ENCODE results near the gene APP. TPM values are rescaled to one million over a fixed set of nuclear protein-coding genes. Genes with fewer than 3 reads are reported as not detected.

The APP gene
- total RNA-seq, 1 experiment from 2014 or later: 531 TPM

GRCh38 chr21:25907573-25908275 is 262.8 kb downstream of the APP start:
- Histone ChIP-seq H3K9me3 (ENCODE audit: low read depth, low read length, poor library complexity, severe bottlenecking) (no peaks in the 10 kb centered on the region), H3K36me3 (ENCODE audit: insufficient read depth, low read length, poor library complexity, severe bottlenecking) (no peaks in the 10 kb centered on the region), H3K27me3 (replicated peaks; ENCODE audit: insufficient read depth, low read depth, low read length, poor library complexity) (no peaks in the 10 kb centered on the region), H3K4me3 (ENCODE audit: low read depth, low read length, poor library complexity, severe bottlenecking) (no peak overlapping the region), H3K27ac (ENCODE audit: low read depth, low read length, poor library complexity, severe bottlenecking) (no peak overlapping the region), H3K4me1 (ENCODE audit: insufficient read depth, low read length, poor library complexity, severe bottlenecking) (peaks cover 35% of the 10 kb centered on the region)
- intact Hi-C loops (cut with micrococcal nuclease; ENCODE audit: unreplicated experiment): loop anchor here (10.0 kb wide), 2 partner anchors 107 to 167 kb away; no protein-coding TSS in a partner anchor
- ChIA-PET CTCF (no interaction called here), POLR2A (ENCODE audit: low non-redundant PET) (no interaction called here)
- no peak for DNase-seq (ENCODE audit: low spot score)
- no peak for TF ChIP-seq CTCF (conservative IDR thresholded peaks at IDR 0.05; ENCODE audit: low read depth, low read length)
- no peak for TF ChIP-seq EZH2 (IDR thresholded peaks at IDR 0.05; ENCODE audit: borderline replicate concordance, low read depth, low read length, poor library complexity, severe bottlenecking)
- no TSS peak for BruUV-seq (replicated peaks)

- no peaks in the 10 kb centered on the region for H3K9me3 ChIP-seq (ENCODE audit: low read depth, low read length, poor library complexity, severe bottlenecking)
- no peaks in the 10 kb centered on the region for H3K36me3 ChIP-seq (ENCODE audit: insufficient read depth, low read length, poor library complexity, severe bottlenecking)
- TF ChIP-seq EZH2 (IDR thresholded peaks at IDR 0.05; ENCODE audit: borderline replicate concordance, low read depth, low read length, poor library complexity, severe bottlenecking) (no peak), CTCF (conservative IDR thresholded peaks at IDR 0.05; ENCODE audit: low read depth, low read length) (no peak)
- no peak overlapping the region for H3K27ac ChIP-seq (ENCODE audit: low read depth, low read length, poor library complexity, severe bottlenecking)
- intact Hi-C loops (cut with micrococcal nuclease; ENCODE audit: unreplicated experiment): loop anchor here (10.0 kb wide), 2 partner anchors 108 to 168 kb away; no protein-coding TSS in a partner anchor
- no peak for DNase-seq (ENCODE audit: low spot score)
- BruUV-seq (replicated peaks): no TSS peak
- H3K4me3 ChIP-seq (ENCODE audit: low read depth, low read length, poor library complexity, severe bottlenecking): no peak overlapping the region
- peaks cover 32% of the 10 kb centered on the region for H3K4me1 ChIP-seq (ENCODE audit: insufficient read depth, low read length, poor library complexity, severe bottlenecking)
- H3K27me3 ChIP-seq (replicated peaks; ENCODE audit: insufficient read depth, low read depth, low read length, poor library complexity): no peaks in the 10 kb centered on the region
- ChIA-PET CTCF (no interaction called here), POLR2A (ENCODE audit: low non-redundant PET) (no interaction called here)
These were observed 264.0 kb downstream of the APP start for GRCh38 chr21:25906587-25906986.

GRCh38 chr21:25905126-25905525 is 265.4 kb downstream of the APP start:
- Histone ChIP-seq H3K36me3 (ENCODE audit: insufficient read depth, low read length, poor library complexity, severe bottlenecking) (no peaks in the 10 kb centered on the region), H3K27me3 (replicated peaks; ENCODE audit: insufficient read depth, low read depth, low read length, poor library complexity) (no peaks in the 10 kb centered on the region), H3K27ac (ENCODE audit: low read depth, low read length, poor library complexity, severe bottlenecking) (no peak overlapping the region), H3K9me3 (ENCODE audit: low read depth, low read length, poor library complexity, severe bottlenecking) (no peaks in the 10 kb centered on the region), H3K4me3 (ENCODE audit: low read depth, low read length, poor library complexity, severe bottlenecking) (no peak overlapping the region), H3K4me1 (ENCODE audit: insufficient read depth, low read length, poor library complexity, severe bottlenecking) (peaks cover 32% of the 10 kb centered on the region)
- TF ChIP-seq CTCF (conservative IDR thresholded peaks at IDR 0.05; ENCODE audit: low read depth, low read length): no peak
- BruUV-seq (replicated peaks): no TSS peak
- intact Hi-C loops (cut with micrococcal nuclease; ENCODE audit: unreplicated experiment): loop anchor here (10.0 kb wide), 2 partner anchors 110 to 170 kb away; no protein-coding TSS in a partner anchor
- DNase-seq (ENCODE audit: low spot score): no peak
- ChIA-PET POLR2A (ENCODE audit: low non-redundant PET) (interaction anchor here (0.7 kb wide), 1 partner anchor 390 kb away, joined by 4 read pairs; no protein-coding TSS in a partner anchor), CTCF (no interaction called here)

Data from A673 (cell line).